GM10266 (cell line): ENCODE results near the gene ZNF275.

ENCODE experiments used
- DNase-seq: peaks from one replicate; pipeline ENCODE4 v3.0.0; 2012; ENCODE audit errors: extremely low spot score
- CTCF ChIP-seq: IDR thresholded peaks from 2 replicates; pipeline ENCODE4 v1.5.1; 2012; ENCODE audit warnings: mild to moderate bottlenecking, low read depth; ENCODE audit not compliant: control insufficient read depth, insufficient read depth; ENCODE audit errors: missing control alignments

The ZNF275 gene

GRCh38 chrX:153303276-153304262 lies 30.4 kb upstream of the ZNF275 start:
- TF ChIP-seq CTCF, result no peak
- no peak for DNase-seq

- TF ChIP-seq CTCF, result no peak
- DNase-seq, result no peak
Observed at GRCh38 chrX:153304988-153305736, 28.8 kb upstream of the ZNF275 start.

- no peak for TF ChIP-seq CTCF
- DNase-seq, result no peak
Observed at GRCh38 chrX:153305972-153306371, 28.0 kb upstream of the ZNF275 start.

GRCh38 chrX:153306527-153307115 lies 27.3 kb upstream of the ZNF275 start:
- no peak for DNase-seq
- no peak for TF ChIP-seq CTCF

GRCh38 chrX:153307276-153308178 lies 26.4 kb upstream of the ZNF275 start:
- DNase-seq, result no peak
- no peak for TF ChIP-seq CTCF

- DNase-seq, result no peak
- TF ChIP-seq CTCF, result no peak
Observed at GRCh38 chrX:153310901-153311300, 23.1 kb upstream of the ZNF275 start.
